Measurements from ENCODE around the gene ANXA2.

ANXA2 gene

DNA sequence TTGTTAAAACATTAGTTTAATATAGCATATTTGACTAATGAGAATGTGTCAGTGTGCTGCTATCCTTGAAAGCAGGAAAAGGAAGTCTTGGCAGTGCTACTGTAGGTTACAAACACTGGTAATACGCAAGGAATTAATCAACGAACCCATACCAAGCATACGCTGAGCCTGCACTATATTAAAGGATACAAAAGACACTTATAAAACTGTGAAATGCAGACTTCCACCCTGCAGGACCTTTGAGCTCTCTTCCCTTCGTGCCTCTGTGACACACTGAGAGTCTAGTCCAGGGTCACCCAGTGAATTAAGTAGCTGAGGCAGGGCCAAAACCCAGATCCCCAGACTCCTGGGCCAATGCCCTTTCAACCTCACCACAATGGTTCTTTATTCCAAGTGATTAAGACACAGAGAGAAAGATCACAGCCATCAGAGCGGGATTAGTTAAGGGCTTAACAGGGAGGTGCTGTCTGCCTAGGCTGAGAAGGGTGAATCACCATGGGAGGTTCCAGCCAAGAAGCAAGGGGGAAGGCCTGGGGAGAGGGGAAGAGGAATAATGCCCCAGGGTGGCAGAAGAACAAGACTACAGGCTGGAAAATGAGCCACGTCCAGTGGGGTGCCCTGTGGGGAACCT lies 6.8 kb downstream of the ANXA2 start:
- FAIRE-seq (no peak), DNase-seq (ENCODE audit: insufficient read length, low spot score) (peak; percentile 25)

DNA sequence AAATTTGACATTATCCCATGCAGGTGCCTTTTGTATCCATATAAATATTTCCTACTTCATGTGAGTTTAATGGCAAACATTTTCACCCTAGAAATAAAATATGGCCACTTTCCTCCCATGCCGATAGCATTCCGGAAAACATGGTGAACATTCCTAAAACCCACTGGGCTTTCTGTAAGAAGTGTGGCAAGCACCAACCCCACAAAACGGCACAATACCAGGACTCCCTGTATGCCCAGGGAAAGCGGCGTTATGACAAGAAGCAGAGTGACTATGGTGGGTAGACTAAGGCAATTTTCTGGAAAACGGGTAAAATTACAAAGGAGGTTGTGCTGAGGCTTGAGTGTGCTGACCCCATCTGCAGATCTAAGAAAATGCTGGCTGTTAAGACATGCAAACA lies 7.6 kb downstream of the ANXA2 start:
- DNase-seq (ENCODE audit: insufficient read length, low spot score): no peak
- FAIRE-seq: no peak

DNA sequence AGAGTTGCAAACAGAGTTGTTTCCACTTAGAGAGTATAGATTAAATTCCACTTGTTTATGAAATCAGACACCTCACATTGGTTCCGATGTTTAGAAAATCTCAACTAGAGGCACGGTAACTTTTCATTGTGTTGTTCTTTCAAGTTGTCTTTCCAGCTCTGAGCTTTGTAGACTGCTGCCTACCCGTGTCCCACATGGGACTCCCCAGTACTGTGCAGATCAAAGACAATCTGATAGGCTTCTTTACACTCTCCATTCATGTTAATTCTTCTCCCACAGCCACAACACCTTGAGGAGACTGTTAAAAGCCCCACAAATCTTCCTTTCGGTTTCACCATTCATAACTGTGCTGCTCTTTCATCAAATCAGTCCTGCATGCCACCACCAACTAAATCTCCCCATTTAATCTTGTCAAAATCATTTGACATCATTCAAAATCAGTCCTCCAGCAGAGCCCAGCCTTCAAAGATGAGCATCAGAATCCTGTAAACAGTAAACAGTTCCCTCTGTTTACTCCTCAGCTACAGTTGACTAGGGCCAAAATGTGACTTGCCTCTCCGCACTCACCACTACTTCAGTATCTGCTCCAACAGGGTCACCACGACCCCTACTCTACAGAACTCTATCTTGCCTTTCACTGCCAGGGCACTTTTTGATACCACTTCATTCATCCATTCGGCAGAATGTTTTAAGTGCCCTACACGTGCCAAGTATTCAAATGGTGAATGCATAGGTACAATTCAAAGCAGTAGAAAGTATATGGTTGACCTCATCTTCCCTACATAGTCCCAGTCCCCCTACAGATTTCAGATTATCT lies 8.3 kb downstream of the ANXA2 start:
- DNase-seq (ENCODE audit: insufficient read length, low spot score): no peak

DNA sequence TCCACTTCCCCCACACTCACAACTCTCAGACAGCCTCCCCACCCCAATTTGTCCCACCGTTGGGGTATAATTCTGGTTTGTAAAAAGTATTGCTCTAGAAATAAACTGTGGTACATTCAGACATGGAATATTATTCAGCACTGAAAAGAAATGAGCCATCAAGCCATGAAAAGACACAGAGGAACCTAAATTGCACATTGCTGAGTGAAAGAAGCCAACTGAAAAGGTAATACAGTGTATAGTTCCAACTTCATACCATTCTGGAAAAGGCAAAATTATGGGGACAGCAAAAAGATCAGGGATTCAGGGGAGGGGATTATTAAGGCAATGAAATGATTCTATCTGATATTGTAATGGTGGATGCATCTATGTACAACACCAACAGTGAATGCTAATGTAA lies 10.5 kb downstream of the ANXA2 start:
- FAIRE-seq (no peak), DNase-seq (ENCODE audit: insufficient read length, low spot score) (no peak)

More for the DNA sequence above, 8.3 kb downstream of the ANXA2 start:
- no peak for FAIRE-seq

DNA sequence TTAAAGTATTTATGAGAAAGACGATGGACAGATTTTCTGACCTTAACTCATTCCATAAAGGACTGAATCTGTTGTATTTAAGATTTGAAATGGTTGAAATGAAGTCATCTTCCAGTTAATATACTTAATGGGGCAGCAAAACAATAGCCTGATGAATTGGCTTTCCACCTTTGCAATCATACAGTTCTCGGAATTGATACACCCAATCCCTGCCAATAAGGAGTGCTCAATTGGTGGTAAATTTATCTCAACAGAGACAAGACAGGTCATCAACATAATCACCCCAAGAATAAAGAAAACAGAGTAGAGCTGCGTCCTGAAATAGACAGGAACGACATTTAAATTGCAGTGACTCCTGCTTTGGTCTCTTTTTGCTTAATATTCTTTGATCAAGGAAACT lies 11.2 kb downstream of the ANXA2 start:
- FAIRE-seq: no peak

DNA sequence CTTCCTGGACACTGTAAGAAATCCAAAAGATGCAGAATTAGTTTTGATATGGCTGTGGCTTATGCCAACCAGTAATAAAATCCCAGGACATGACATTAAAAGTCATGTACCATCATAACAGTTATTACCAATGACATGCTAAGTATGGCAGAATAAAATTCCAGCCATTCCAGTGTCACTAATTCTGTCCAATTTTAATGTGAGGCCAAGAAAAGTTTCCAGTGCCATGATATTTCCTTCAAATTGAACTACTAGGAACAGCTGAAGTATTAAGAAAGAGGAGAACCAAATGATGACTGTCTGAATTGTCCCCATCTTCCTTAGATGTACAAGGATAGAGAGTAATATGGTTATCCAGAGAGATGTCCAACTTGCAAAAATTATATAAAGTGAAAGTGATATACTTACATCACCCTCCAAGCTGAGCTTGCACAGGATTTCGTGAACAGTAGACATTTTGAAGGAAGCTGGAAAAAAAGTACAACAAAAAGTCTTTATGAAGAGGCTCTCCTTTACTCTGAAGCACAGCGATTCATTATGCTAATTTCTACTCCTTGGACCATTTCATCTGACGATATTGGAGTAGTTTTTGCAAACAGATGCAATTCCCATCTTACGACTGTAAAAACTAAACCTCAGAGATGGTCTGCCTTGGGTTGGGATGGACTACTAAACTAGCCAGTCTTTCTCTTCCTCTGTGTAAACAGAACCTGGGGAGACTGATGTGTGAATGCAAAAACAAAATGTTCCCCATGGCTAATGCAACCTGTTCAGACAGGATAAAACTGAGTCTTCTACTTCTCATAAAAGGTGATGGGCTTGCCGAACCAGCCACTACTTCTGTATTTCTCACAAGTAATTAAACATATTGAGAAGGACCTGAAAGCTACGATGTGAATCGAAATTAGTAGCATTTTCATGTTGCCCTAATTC lies 11.9 kb downstream of the ANXA2 start:
- FAIRE-seq: no peak
- DNase-seq (ENCODE audit: insufficient read length, low spot score): no peak

More for the DNA sequence above, 11.2 kb downstream of the ANXA2 start:
- no peak for DNase-seq (ENCODE audit: insufficient read length, low spot score)

DNA sequence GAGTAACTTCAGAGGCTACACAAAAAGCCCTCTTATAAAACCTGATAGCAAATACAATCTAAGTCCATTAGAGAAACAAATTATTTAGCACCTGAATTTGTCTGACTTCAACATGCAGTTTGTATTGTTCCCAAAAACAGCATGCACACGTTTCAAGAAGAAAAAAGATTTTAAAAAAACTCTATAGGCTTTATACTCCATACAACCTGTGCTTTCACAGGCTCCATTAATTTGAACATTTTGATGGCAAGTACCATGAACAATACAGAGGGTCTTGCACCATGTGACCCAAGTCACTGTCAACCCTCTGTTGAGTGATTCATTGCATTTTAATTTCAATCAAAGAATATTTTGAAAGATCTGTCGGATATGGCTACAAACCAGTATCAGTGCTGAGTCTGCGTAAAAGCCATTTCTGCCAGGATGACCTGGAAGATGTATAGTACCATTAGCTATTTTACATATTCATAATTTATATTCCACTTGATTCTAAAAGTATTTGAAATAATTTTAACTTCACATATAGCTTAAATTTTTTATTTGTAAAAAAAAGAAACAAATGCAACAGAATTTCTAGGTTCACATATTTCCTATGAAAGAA lies 13.2 kb downstream of the ANXA2 start:
- no peak for DNase-seq (ENCODE audit: insufficient read length, low spot score)
- FAIRE-seq: no peak

DNA sequence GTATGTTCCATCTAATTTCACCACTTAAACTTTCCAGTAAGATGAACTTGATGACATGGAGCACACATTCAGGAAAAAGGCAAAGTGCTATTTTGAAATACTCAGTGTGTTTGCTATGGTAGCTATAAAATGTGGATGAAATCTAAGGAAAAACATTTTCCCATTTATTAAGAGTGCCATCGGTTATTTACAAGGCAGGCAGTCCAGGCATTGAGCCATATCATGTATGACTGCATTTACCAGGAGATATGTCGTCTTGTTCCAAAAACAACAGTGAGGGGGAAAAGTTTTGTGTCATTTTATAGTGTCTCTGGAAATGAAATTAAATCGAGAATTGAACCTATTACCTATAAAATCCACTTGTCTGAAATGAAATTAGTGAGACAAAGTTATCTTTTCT lies 13.7 kb downstream of the ANXA2 start:
- DNase-seq (ENCODE audit: insufficient read length, low spot score): no peak
- no peak for FAIRE-seq

DNA sequence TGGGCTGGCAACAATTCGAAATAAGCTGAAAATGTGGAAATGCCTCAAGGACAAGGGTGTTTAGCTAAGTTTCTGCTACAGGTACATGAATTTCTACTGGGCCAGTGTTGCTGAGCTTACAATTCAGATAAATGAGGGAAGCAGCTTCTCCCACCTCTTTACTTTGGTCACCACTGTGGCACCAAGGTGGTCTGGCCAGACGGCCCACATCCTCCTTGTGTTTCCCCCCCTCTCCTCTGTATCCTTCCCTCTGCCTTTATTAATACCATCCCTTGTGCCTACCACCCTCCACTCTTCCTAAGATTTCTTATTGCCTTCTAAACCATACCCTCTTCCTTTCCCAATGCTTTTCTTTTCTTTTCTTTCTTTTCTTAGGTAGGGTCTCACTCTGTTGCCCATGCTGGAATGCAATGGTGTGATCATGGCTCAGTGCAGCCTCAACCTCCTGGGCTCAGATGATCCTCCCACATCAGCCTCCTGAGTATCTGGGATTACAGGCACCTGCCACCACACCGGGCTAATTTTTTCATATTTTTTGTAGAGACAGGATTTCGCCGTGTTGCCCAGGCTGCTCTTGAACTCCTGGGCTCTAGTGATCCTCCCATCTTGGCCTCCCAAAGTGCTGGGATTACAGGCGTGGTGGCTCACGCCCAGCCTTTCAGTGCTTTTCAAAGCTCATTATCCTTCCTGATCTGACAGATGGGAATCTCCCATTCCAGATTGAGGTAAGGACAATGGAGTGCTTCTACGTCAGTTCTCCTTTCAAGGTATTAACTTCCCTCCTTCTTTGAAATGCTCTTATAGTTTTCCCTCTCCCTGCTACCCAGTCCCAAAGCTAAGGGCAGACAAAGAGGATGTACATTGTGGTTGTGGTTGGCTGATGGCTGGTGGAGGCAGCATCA lies 14.8 kb downstream of the ANXA2 start:
- no peak for FAIRE-seq
- no peak for DNase-seq (ENCODE audit: insufficient read length, low spot score)

DNA sequence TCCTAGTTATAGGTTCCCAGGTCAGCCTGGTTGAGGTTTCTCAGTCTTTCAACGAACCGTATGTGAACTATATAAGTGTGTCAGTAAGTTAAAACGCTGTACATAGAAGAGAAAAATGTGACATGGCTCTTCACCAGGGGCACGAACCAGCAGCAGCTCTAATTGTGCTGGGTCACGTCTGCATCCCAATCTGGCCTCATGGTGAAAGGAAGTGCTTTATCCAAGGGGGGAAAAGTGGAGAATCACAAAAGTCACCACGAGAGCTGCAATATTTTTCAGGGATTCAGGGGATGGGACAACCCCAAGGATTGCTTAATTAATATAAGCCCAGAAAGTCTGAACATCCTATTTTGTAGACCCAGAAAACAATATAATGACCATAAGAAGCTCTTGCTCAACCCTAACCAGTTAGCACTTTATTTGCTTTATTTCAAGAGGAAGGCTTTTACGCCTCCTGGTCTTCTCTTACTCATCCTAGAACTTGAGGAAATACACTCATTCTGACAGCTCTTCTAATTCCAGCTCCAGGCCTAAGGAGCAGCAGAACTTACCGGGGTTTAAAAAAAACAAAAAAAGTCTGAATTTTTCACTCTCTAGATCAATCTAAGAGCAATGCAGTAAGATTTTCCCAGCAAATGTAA lies 16.5 kb downstream of the ANXA2 start:
- FAIRE-seq: no peak
- DNase-seq (ENCODE audit: insufficient read length, low spot score): no peak

DNA sequence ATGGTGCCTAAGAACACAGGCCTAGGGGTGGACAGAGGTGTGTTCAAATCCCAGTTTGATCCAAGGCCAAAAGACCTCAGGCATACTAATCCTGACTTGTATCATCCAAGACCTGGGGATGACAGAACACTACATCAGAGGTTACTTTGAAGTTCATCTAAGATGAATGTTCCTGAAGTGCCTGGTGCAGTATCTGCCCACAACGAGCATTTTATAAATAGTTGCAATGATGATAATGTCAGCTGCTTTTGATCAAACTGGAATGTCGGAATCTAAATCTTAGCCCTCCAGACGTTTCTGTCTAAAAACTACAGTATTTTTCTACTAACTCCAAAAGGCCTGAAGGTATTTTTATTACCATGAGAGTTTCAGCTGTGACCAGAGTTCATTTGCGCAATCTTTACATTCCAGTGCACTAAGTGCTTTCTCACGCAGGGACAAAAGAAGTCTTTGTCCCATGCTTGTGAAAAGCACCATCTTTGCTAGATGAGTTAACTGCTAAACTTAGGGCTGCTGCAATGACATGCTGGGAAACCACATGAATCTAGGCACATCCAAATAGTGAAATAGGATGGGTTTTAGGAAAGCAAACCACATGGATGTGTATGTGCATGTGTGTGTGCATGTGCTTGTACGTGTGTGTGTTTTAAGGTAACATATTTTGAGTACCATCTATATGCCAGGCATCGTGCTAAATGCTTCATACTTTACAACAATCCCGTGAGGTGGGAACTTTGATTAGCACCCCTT lies 18.1 kb downstream of the ANXA2 start:
- DNase-seq (ENCODE audit: insufficient read length, low spot score) (peak; percentile 61), FAIRE-seq (peak; percentile 76)

DNA sequence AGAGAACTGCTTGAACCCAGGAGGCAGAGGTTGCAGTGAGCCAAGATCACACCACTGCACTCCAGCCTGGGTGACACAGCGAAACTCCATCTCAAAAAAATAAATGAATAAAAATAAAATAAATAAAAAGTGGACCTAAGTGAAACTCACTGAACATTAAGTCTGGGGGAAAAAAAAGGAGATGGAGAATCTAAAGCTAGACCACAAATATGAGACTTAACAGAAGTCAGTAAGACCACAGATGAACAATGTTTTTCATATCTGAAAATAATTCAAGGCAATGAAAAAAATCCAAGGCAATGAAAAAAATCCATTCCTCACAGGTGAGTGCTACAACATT lies 18.6 kb downstream of the ANXA2 start:
- DNase-seq (ENCODE audit: insufficient read length, low spot score): no peak
- FAIRE-seq: no peak

DNA sequence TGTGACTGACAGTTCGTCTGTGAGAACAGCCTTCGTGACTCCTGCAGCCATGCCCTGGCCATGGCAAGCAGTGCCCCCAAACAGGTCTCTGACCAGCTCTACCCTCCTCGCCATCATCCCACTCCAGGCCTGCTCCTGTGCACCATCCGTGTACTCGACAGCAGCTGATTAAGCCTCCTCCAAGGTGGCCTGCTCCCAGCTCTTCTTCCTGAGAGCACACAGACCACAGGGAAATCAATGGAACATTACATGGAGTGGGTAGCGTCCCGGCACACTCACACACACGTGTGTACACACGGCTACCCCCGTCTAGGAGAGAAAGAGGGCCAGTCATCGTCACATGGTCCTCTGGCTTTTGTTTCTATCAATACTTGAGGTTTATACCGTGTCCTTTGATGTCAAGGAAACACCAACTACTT lies 21.1 kb downstream of the ANXA2 start:
- DNase-seq (ENCODE audit: insufficient read length, low spot score) (no peak), FAIRE-seq (no peak)

DNA sequence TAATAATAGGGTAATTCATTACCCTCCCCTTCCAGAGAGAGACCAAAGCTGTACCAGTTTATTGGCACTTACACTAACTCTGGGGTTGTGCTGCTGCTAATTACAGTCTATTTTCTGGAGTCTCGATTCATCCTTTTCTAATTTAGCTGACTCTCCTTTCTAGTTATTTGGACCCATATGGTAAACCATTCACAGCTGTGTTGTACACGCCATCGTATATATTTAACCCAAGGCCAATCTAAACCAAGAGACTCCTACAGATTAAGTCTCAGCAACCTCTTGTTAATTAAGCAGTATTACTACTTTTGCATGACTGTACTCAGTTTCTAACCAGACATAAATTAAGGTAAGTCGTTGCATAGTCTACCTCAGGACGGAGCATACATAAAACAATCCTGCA lies 22.5 kb downstream of the ANXA2 start:
- DNase-seq (ENCODE audit: insufficient read length, low spot score) (no peak), FAIRE-seq (no peak)

DNA sequence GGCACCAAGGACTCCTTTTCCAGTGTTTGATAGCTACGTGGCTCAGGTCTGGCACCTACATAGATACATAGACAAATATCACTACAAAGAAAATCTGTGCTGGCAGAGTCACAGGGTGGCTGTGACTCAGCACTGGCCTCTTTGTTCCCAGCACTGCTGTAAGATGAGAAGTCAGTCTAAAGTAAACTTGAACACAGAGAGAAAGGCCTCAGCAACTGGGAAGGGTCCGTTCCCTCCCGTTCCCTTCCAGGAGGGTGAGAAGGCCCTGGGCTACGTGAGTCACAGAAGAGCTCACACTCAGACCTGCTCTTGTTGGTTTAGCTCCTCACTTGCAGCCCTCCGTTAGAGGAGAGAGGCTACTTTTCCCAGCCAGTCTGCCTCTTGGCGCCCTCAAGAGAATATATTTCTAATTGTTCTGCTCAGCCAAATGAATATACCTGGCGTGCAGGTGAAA lies 23.1 kb downstream of the ANXA2 start:
- DNase-seq (ENCODE audit: insufficient read length, low spot score): peak; percentile 66
- no peak for FAIRE-seq

DNA sequence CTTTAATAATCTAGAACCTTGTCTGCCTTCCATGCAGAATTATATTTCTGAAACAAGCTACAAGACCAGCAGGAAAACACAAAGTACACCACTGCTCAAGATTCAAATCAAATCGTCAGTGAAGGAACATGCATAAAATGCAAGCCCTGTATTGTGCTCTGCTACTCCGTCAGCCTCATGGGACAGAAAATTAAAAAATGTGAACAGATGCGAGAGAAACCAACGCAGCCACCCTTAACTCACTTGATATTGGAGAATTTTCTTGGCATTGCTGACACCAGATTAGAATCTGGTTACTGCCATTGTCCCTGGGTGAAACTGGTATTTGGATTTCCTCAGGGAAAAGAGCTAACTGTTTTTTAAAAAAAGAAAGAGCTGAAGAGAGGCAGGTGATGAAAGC lies 23.6 kb downstream of the ANXA2 start:
- no peak for FAIRE-seq

DNA sequence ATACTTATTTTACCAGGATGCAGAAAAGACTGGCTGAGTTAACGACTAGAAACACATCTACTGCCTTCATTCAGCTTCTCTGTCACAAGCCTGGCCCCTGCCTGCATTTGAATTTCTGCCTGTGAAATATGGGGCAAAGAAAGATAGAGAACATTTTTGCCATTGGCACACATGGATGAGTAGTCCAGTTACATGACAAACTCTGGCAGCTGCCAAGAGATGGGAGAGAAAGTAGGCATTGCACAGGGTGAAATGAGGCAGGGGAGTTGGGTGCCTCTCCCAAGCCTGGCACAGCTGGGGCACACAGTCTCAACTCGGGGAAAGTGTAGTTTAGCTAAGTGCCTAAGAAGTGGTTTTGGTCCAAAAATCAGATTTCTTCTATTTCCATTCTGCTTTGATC lies 24.0 kb downstream of the ANXA2 start:
- FAIRE-seq: no peak

More for the DNA sequence above, 23.6 kb downstream of the ANXA2 start:
- no peak for DNase-seq (ENCODE audit: insufficient read length, low spot score)

DNA sequence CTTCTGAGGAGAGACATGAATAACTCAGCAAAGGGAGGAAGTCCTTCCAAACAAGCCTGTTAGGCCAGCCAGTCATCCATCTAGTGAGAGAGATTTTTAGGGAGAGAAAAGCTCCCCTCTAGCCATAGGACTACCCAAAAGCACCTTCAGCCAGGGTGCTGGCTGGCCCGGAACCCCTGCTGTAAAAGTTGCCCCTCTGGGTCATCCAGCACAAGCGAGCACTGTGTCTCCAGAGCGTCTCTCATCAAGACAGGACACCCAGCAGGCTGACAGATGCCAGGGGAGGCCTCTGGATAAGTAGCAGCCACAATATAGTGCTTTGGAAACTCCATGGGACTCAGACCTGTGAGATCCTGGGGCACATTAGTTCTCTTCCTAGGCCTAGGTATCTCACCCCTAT lies 24.5 kb downstream of the ANXA2 start:
- no peak for FAIRE-seq
- no peak for DNase-seq (ENCODE audit: insufficient read length, low spot score)

More for the DNA sequence above, 24.0 kb downstream of the ANXA2 start:
- DNase-seq (ENCODE audit: insufficient read length, low spot score): no peak

DNA sequence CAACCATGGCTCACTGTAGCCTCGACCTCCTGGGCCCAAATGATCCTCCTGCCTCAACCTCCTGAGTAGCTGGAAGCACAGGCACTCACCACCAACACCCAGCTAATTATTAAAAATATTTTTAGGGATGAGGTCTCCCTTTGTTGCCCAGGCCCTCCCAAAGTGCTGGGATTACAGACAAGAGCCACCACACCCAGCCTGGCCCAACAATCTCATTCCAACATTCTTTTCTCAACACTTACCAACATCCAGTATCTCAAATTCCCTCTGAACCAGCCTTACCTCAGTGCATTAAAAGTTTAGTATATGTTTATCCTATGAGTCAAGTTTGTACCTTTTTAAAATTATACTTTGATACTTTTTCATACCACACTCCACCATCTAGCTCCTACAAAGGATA lies 25.0 kb downstream of the ANXA2 start:
- DNase-seq (ENCODE audit: insufficient read length, low spot score): no peak
- no peak for FAIRE-seq
